GM13976 (cell line): ENCODE data around the gene HSPB1.
"Not testable (repeated sequence)": the region's sequence is repeated elsewhere in the genome, so short reads cannot be mapped to it uniquely, and the experiment has no call there.

Experiments used
- DNase-seq: peaks from one replicate; pipeline ENCODE4 v3.0.0; 2012; ENCODE audit warnings: low spot score
- in situ Hi-C: fragments of 300-500 bp; cut with MboI; formaldehyde crosslinking; loops from one replicate; pipeline ENCODE4 v1.12.0; 2022; ENCODE audit warnings: low sequenced_read_pairs, mixed read lengths, inconsistent platforms; ENCODE audit not compliant: unreplicated experiment
- TF ChIP-seq, protein P1 (sequence below): IDR thresholded peaks from 2 replicates; pipeline ENCODE4 v1.5.1; 2012; ENCODE audit warnings: borderline replicate concordance, mild to moderate bottlenecking; ENCODE audit not compliant: insufficient read depth; ENCODE audit errors: extremely low read depth, missing control alignments, control extremely low read depth

The HSPB1 gene

DNA sequence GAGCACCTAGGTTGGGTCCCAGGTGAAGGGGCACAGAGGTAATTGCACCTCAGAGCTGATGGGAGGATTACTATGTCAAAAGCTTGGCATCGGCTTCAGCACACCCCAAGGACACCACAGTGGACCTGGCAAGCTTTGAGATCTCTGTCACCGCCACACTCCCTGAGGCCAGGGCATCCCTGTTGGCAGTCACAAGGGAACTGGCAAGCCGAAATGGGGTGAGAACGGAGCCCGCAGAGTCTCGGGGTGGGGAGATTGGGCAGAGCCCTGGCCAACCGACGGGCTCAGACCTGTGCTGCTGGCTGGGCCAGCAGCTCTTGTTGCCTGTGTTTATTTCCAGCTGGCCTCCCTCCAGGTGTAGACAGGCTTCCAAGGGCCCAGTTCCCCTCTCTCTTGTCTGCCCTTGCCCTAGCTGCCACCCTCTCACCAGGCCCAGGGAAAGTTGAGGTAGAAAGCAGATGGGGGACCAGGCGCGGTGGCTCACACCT, 2.5 kb downstream of the HSPB1 start:
- no peak for DNase-seq
- in situ Hi-C loops: no loop called here

DNA sequence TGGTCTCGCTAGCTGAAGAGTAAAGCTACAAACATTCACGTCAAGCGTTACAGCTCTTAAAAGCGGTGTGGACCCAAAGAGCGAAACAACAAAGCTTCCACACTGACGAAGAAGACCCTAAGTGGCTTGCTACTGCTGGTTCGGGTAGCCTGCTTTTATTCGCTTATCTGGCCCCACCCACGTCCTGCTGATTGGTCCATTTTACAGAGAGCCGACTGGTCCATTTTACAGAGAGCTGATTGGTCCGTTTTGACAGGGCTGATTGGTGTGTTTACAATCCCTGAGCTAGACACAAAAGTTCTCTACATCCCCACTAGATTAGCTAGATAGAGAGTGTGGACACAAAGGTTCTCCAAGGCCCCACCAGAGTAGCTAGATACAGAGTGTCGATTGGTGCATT, 6.4 kb downstream of the HSPB1 start:
- in situ Hi-C loops, DNase-seq: not testable (repeated sequence)

More for the DNA sequence above, 2.5 kb downstream of the HSPB1 start:
- TF ChIP-seq, protein P1, sequence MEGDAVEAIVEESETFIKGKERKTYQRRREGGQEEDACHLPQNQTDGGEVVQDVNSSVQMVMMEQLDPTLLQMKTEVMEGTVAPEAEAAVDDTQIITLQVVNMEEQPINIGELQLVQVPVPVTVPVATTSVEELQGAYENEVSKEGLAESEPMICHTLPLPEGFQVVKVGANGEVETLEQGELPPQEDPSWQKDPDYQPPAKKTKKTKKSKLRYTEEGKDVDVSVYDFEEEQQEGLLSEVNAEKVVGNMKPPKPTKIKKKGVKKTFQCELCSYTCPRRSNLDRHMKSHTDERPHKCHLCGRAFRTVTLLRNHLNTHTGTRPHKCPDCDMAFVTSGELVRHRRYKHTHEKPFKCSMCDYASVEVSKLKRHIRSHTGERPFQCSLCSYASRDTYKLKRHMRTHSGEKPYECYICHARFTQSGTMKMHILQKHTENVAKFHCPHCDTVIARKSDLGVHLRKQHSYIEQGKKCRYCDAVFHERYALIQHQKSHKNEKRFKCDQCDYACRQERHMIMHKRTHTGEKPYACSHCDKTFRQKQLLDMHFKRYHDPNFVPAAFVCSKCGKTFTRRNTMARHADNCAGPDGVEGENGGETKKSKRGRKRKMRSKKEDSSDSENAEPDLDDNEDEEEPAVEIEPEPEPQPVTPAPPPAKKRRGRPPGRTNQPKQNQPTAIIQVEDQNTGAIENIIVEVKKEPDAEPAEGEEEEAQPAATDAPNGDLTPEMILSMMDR: no peak

DNA sequence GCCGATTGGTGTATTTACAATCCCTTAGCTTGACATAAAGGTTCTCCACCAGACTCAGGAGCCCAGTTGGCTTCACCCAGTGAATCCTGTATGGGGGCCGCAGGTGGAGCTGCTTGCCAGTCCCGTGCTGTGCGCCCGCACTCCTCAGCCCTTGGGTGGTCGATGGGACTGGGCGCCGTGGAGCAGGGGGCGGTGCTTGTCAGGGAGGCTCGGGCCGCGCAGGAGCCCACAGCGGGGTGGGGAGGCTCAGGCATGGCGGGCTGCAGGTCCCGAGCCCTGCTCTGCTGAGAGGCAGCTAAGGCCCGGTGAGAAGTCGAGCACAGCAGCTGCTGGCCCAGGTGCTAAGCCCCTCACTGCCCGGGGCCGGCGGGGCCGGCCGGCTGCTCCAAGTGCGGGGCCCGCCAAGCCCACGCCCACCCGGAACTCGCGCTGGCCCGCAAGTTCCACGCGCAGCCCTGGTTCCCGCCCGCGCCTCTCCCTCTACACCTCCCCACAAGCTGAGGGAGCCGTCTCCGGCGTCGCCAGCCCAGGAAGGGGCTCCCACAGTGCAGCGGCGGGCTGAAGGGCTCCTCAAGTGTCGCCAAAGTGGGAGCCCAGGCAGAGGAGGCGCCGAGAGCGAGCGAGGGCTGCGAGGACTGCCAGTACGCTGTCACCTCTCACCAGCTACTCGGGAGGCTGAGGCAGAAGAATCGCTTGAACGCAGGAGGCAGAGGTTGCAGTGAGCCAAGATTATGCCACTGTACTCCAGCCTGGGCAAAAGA, 7.0 kb downstream of the HSPB1 start:
- DNase-seq: not testable (repeated sequence)
- in situ Hi-C loops: loop anchor here (10.0 kb wide), 1 partner anchor 135 kb away; no protein-coding TSS in a partner anchor

DNA sequence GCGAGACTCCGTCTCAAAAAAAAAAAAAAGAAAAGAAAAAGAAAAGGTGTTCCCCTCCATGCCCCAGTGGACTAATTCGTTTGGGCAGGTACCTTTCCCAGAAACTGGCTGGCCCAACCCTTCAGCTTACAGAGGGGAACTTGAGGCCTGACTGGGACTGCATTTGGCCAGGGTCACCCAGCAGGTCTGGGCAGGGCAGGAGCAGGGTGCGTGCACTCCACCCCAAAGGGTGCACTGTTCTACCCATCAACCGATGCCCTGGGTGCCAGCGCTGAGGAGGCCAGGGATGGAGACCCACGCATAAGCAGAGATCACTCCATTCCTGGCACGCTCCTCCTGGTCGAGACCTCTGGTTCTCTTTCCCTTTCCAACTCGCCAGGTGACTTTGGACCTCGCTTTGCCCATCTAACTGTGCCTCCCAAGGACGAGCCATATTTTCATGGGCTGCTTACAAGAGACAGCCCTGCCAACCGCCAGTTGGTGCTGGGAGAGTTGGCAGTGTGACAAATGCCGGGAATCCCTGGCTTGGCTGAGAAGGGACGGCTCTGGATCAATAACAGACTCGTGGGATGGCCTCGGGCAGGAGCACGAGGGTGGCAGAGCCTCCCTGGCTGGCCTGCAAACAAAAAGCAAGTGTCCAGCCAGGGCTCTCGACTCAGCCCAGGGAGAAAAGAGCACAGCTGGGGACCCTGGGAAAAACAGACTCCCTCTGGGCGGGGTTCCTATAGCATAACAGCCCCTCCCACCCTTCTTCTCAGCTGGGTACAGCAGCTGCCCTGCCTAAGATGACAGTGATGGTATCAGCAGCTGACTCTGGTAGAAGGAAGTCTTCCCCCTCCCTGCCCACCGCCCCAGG, 7.9 kb downstream of the HSPB1 start:
- in situ Hi-C loops: loop anchor here (10.0 kb wide), 1 partner anchor 136 kb away; no protein-coding TSS in a partner anchor
- TF ChIP-seq, protein P1: no peak
- DNase-seq: no peak

DNA sequence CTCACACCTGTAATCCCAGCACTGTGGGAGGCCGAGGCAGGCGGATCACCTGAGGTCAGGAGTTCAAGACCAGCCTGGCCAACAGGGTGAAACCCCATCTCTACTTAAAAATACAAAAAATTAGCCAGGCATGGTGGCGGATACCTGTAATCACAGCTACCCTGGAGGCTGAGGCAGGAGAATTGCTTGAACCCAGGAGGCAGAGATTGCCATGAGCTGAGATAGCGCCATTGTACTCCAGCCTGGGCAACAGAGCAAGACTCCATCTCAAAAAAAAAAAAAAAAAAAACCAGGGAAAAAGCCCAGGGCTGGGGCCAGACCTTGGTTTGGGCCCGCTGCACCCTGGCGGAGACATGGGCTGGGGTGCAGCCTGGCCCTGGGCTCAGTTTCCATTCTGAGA, 9.4 kb downstream of the HSPB1 start:
- DNase-seq: not testable (repeated sequence)
- in situ Hi-C loops: loop anchor here (10.0 kb wide), 1 partner anchor 137 kb away; no protein-coding TSS in a partner anchor

DNA sequence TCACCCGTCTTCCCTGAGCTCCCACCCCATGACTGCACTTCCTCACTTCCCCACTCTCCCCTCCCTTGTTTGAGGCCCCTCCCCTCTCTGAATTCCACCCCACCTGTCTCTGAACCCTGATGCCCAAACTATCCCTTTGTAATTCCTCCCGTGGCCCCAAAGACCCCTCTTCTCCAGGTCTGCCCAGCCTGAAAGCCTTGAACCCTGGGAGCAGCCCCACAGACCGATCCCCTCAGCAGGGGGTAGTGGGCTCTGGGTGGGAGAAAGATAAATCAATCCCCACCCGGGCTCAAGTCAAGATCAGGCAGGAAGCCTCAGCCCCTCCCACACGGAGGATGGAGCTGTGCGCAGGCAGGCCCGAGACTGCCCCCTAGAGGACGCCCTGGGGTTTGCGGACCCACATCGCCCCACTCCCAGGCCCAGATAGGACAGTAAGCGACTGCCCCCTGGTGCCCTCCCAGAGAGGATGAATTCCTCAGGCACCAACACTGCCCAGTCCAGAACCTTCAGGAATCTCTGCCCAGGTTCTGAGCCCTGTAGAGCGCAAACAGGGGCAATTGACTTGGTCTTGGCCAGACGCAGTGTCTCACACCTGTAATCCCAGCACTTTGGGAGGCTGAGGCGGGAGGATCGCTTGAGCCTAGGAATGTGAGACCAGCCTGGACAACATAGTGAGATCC, 11.7 kb downstream of the HSPB1 start:
- TF ChIP-seq, protein P1: peak; percentile 100
- peak; percentile 93 for DNase-seq
- in situ Hi-C loops: loop anchor here (10.0 kb wide), 1 partner anchor 139 kb away; no protein-coding TSS in a partner anchor

DNA sequence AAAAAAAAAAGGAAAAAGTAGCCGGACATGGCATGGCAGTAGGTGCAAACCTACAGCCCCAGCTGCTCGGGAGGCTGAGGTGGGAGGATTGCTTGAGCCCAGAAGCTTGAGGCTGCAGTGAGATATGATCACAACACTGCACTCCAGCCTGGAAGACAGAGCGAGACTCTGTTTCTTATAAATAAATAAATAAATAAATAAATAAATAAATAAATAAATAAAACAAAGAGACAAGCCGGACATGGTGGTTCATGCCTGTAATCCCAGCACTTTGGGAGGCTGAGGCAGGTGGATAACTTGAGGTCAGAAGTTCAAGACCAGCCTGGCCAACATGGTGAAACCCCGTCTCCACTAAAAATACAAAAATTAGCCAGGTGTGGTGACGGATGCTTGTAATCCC, 12.3 kb downstream of the HSPB1 start:
- in situ Hi-C loops: loop anchor here (10.0 kb wide), 1 partner anchor 140 kb away; no protein-coding TSS in a partner anchor
- DNase-seq: not testable (repeated sequence)

DNA sequence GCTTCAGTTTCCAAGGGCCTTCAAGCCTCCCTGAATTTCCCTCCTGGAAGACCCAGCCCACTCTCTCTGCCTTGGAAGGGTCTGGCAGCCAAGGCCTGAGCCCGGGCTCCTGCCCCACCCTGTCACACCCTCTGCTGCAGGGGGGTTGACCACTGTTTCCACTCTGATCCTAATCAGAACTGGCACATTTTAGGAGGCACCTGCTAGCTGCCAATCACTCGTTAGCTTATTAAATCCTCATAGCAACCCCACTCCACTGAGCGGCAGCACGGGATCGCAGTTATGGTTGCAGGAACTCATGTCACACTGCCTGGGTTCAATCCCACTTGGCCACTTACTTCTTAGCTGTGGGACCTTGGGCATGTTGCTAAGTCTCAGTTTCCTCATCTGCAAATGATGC, 12.9 kb downstream of the HSPB1 start:
- in situ Hi-C loops: loop anchor here (10.0 kb wide), 1 partner anchor 141 kb away; no protein-coding TSS in a partner anchor
- TF ChIP-seq, protein P1: peak; percentile 32
- no peak for DNase-seq
